ENCODE measurements around the gene MTOR. TPM values are rescaled to one million over a fixed set of nuclear protein-coding genes. Genes with fewer than 3 reads are reported as not detected.
"Not testable (repeated sequence)": the region's sequence is repeated elsewhere in the genome, so short reads cannot be mapped to it uniquely, and the experiment has no call there.

MTOR gene
- total RNA-seq, 2 experiments from 2014 or later: 40.7 to 45.4 TPM

GRCh38 chr1:11114966-11115365, 147.4 kb downstream of the MTOR start:
- H3K27ac Mint-ChIP-seq: no peak overlapping the region
- no peaks in the 10 kb centered on the region for H3K9me3 Mint-ChIP-seq
- no peak overlapping the region for H3K4me3 Mint-ChIP-seq
- H3K27me3 Mint-ChIP-seq: no peaks in the 10 kb centered on the region
- H3K36me3 Mint-ChIP-seq: peaks cover 10% of the 10 kb centered on the region
- no peaks in the 10 kb centered on the region for H3K4me1 Mint-ChIP-seq
- no peak for ATAC-seq (ENCODE audit: low read depth)
- POLR2A ChIA-PET: no interaction called here
- DNase-seq: no peak

GRCh38 chr1:11109047-11109760, 153.1 kb downstream of the MTOR start:
- Mint-ChIP-seq H3K27ac (no peak overlapping the region), H3K4me1 (no peaks in the 10 kb centered on the region), H3K4me3 (no peak overlapping the region), H3K36me3 (peaks cover 14% of the 10 kb centered on the region), H3K9me3 (no peaks in the 10 kb centered on the region), H3K27me3 (no peaks in the 10 kb centered on the region)
- DNase-seq (no peak), ATAC-seq (ENCODE audit: low read depth) (no peak)
- POLR2A ChIA-PET: interaction anchor here (4.0 kb wide), 1 partner anchor 10 kb away, joined by 13 read pairs; the partner anchor contains the start of gene EXOSC10

GRCh38 chr1:11107599-11107998, 154.8 kb downstream of the MTOR start:
- no peak for DNase-seq
- Mint-ChIP-seq H3K4me1 (no peaks in the 10 kb centered on the region), H3K4me3 (no peak overlapping the region), H3K36me3 (peaks cover 11% of the 10 kb centered on the region), H3K9me3 (no peaks in the 10 kb centered on the region), H3K27ac (peak overlapping the region; percentile 16), H3K27me3 (no peaks in the 10 kb centered on the region)
- no peak for ATAC-seq (ENCODE audit: low read depth)
- POLR2A ChIA-PET: interaction anchor here (0.6 to 4.0 kb wide), 3 partner anchors 8 to 652 kb away, joined by 5 to 13 read pairs (median 11); partner anchors contain the start of gene EXOSC10

GRCh38 chr1:11105586-11105985, 156.8 kb downstream of the MTOR start:
- Mint-ChIP-seq H3K4me1 (peaks cover 4% of the 10 kb centered on the region), H3K27ac (no peak overlapping the region)
- no peak for ATAC-seq (ENCODE audit: low read depth)

GRCh38 chr1:11101347-11101746, 161.0 kb downstream of the MTOR start:
- POLR2A ChIA-PET: no interaction called here
- H3K4me3 Mint-ChIP-seq: peak overlapping the region; percentile 58
- H3K4me1 Mint-ChIP-seq: peaks cover 12% of the 10 kb centered on the region

More at GRCh38 chr1:11105586-11105985, 156.8 kb downstream of the MTOR start:
- H3K36me3 Mint-ChIP-seq: peaks cover 11% of the 10 kb centered on the region
- no peaks in the 10 kb centered on the region for H3K9me3 Mint-ChIP-seq
- POLR2A ChIA-PET: no interaction called here
- H3K4me3 Mint-ChIP-seq: no peak overlapping the region
- no peak for DNase-seq
- H3K27me3 Mint-ChIP-seq: no peaks in the 10 kb centered on the region

GRCh38 chr1:11100806-11101205, 161.5 kb downstream of the MTOR start:
- H3K4me3 Mint-ChIP-seq; H3K36me3 Mint-ChIP-seq; H3K27me3 Mint-ChIP-seq; H3K9me3 Mint-ChIP-seq; H3K27ac Mint-ChIP-seq; ATAC-seq (ENCODE audit: low read depth); DNase-seq: not testable (repeated sequence)
- POLR2A ChIA-PET: interaction anchor here (2.0 kb wide), 1 partner anchor 63 kb away, joined by 6 read pairs; no protein-coding TSS in a partner anchor
- H3K4me1 Mint-ChIP-seq: peaks cover 12% of the 10 kb centered on the region

More at GRCh38 chr1:11101347-11101746, 161.0 kb downstream of the MTOR start:
- DNase-seq: no peak
- no peak for ATAC-seq (ENCODE audit: low read depth)
- no peaks in the 10 kb centered on the region for H3K9me3 Mint-ChIP-seq
- H3K36me3 Mint-ChIP-seq: peaks cover 3% of the 10 kb centered on the region
- peak overlapping the region; percentile 72 for H3K27ac Mint-ChIP-seq
- no peaks in the 10 kb centered on the region for H3K27me3 Mint-ChIP-seq

- peaks cover 12% of the 10 kb centered on the region for H3K4me1 Mint-ChIP-seq
- no peak for DNase-seq
- POLR2A ChIA-PET: interaction anchor here (1.0 to 2.5 kb wide), 7 partner anchors 9 to 808 kb away, joined by 4 to 26 read pairs (median 7); partner anchors contain the start of gene SRM
- no peaks in the 10 kb centered on the region for H3K9me3 Mint-ChIP-seq
- H3K36me3 Mint-ChIP-seq: peaks cover 6% of the 10 kb centered on the region
- H3K4me3 Mint-ChIP-seq: peak overlapping the region; percentile 96
- ATAC-seq (ENCODE audit: low read depth): no peak
- H3K27ac Mint-ChIP-seq: peak overlapping the region; percentile 96
- H3K27me3 Mint-ChIP-seq: no peaks in the 10 kb centered on the region
Measured at GRCh38 chr1:11100149-11100493, 162.2 kb downstream of the MTOR start.

GRCh38 chr1:11099310-11100148, 162.8 kb downstream of the MTOR start, which contains the start of gene EXOSC10:
Gene EXOSC10 (minus strand): TSS chr1:11099869. CDS start chr1:11099831, 38 bp downstream.
- peaks cover 12% of the 10 kb centered on the region for H3K4me1 Mint-ChIP-seq
- peaks cover 6% of the 10 kb centered on the region for H3K36me3 Mint-ChIP-seq
- H3K27ac Mint-ChIP-seq: peak within 1 kb of the TSS; percentile 96
- POLR2A ChIA-PET: interaction anchor here (0.8 to 2.5 kb wide), 9 partner anchors 9 to 808 kb away, joined by 3 to 26 read pairs (median 6); partner anchors contain the start of genes MTOR, SRM and UBIAD1
- no peaks in the 10 kb centered on the region for H3K27me3 Mint-ChIP-seq
- ATAC-seq (ENCODE audit: low read depth) (peak; percentile 97), DNase-seq (peak; percentile 98)
- H3K9me3 Mint-ChIP-seq: no peaks in the 10 kb centered on the region
- peak within 1 kb of the TSS; percentile 96 for H3K4me3 Mint-ChIP-seq

GRCh38 chr1:11098931-11099309, 163.4 kb downstream of the MTOR start:
- no peak for DNase-seq
- Mint-ChIP-seq H3K36me3 (peaks cover 6% of the 10 kb centered on the region), H3K4me3 (peak overlapping the region; percentile 96), H3K4me1 (peaks cover 12% of the 10 kb centered on the region), H3K27me3 (no peaks in the 10 kb centered on the region), H3K27ac (peak overlapping the region; percentile 96), H3K9me3 (no peaks in the 10 kb centered on the region)
- no peak for ATAC-seq (ENCODE audit: low read depth)
- POLR2A ChIA-PET: interaction anchor here (0.8 to 2.5 kb wide), 8 partner anchors 10 to 809 kb away, joined by 3 to 26 read pairs (median 5); partner anchors contain the start of genes MTOR, SRM and UBIAD1

GRCh38 chr1:11083784-11084183, 178.6 kb downstream of the MTOR start:
- POLR2A ChIA-PET; H3K4me3 Mint-ChIP-seq; ATAC-seq (ENCODE audit: low read depth); DNase-seq; H3K4me1 Mint-ChIP-seq; H3K27ac Mint-ChIP-seq; H3K9me3 Mint-ChIP-seq; H3K27me3 Mint-ChIP-seq: not testable (repeated sequence)
- peaks cover 44% of the 10 kb centered on the region for H3K36me3 Mint-ChIP-seq

GRCh38 chr1:11080931-11081330, 181.4 kb downstream of the MTOR start:
- no peaks in the 10 kb centered on the region for H3K27me3 Mint-ChIP-seq
- no peak overlapping the region for H3K4me3 Mint-ChIP-seq
- H3K36me3 Mint-ChIP-seq: peaks cover 36% of the 10 kb centered on the region
- no peaks in the 10 kb centered on the region for H3K9me3 Mint-ChIP-seq
- DNase-seq (no peak), ATAC-seq (ENCODE audit: low read depth) (no peak)
- H3K27ac Mint-ChIP-seq: no peak overlapping the region
- no peaks in the 10 kb centered on the region for H3K4me1 Mint-ChIP-seq
- POLR2A ChIA-PET: no interaction called here

GRCh38 chr1:11078631-11079030, 183.7 kb downstream of the MTOR start:
- Mint-ChIP-seq H3K27me3 (no peaks in the 10 kb centered on the region), H3K4me1 (no peaks in the 10 kb centered on the region), H3K36me3 (peaks cover 26% of the 10 kb centered on the region), H3K27ac (peak overlapping the region; percentile 60), H3K9me3 (no peaks in the 10 kb centered on the region), H3K4me3 (no peak overlapping the region)
- ATAC-seq (ENCODE audit: low read depth): no peak
- no peak for DNase-seq
- POLR2A ChIA-PET: interaction anchor here (0.6 kb wide), 1 partner anchor 11 kb away, joined by 5 read pairs; no protein-coding TSS in a partner anchor

GRCh38 chr1:11073398-11073797, 189.0 kb downstream of the MTOR start:
- H3K27me3 Mint-ChIP-seq; DNase-seq; H3K9me3 Mint-ChIP-seq; ATAC-seq (ENCODE audit: low read depth); H3K4me3 Mint-ChIP-seq; H3K27ac Mint-ChIP-seq; POLR2A ChIA-PET: not testable (repeated sequence)
- Mint-ChIP-seq H3K4me1 (peaks cover 18% of the 10 kb centered on the region), H3K36me3 (peaks cover 32% of the 10 kb centered on the region)

All from activated naive CD8-positive, alpha-beta T cell treated with anti-CD3 and anti-CD28 coated beads, Interleukin-2, amount 10 ng/mL, durations not matched to agents 7 days and 5 days (primary cell).